Neutrophil (primary cell): ENCODE measurements around the gene RNF208.

ENCODE experiments used
- H3K27ac ChIP-seq: fragments of 200-600 bp; sonication (generic); 2 replicates; pipeline ENCODE4 v1.5.1; 2016; ENCODE audit warnings: mild to moderate bottlenecking, moderate library complexity
- H3K27me3 ChIP-seq: fragments of 200-600 bp; sonication (generic); 2 replicates; pipeline ENCODE4 v1.6.0; 2016; ENCODE audit warnings: mild to moderate bottlenecking
- H3K36me3 ChIP-seq: fragments of 200-600 bp; sonication (generic); 2 replicates; pipeline ENCODE4 v1.5.1; 2017
- H3K4me1 ChIP-seq, 2 experiments: fragments of 200-600 bp in 1 of 2; sonication (generic) in 1 of 2; 1 replicate in 1 of 2; 2 replicates in 1 of 2; pipeline versions ENCODE4 v1.5.1 to v1.6.1; 2013 to 2016; ENCODE audit warnings: low read depth in 1 of 2, low read length in 1 of 2, mild to moderate bottlenecking in 1 of 2, moderate library complexity in 1 of 2; ENCODE audit not compliant: control insufficient read depth in 1 of 2, insufficient read depth in 1 of 2
- H3K4me3 ChIP-seq, 2 experiments: fragments of 200-600 bp in 1 of 2; sonication (generic) in 1 of 2; 1 replicate in 1 of 2; 2 replicates in 1 of 2; pipeline ENCODE4 v1.5.1; 2013 to 2016; ENCODE audit warnings: low read depth in 1 of 2, low read length in 1 of 2, mild to moderate bottlenecking in 1 of 2, moderate library complexity in 1 of 2
- H3K9me3 ChIP-seq: fragments of 200-600 bp; sonication (generic); 2 replicates; pipeline ENCODE4 v1.5.1; 2016
- TF ChIP-seq, protein P1 (sequence below): fragments of 200-600 bp; sonication (generic); IDR thresholded peaks from 2 replicates; pipeline ENCODE4 v1.5.1; 2016; ENCODE audit warnings: antibody characterized with exemption

The RNF208 gene

DNA sequence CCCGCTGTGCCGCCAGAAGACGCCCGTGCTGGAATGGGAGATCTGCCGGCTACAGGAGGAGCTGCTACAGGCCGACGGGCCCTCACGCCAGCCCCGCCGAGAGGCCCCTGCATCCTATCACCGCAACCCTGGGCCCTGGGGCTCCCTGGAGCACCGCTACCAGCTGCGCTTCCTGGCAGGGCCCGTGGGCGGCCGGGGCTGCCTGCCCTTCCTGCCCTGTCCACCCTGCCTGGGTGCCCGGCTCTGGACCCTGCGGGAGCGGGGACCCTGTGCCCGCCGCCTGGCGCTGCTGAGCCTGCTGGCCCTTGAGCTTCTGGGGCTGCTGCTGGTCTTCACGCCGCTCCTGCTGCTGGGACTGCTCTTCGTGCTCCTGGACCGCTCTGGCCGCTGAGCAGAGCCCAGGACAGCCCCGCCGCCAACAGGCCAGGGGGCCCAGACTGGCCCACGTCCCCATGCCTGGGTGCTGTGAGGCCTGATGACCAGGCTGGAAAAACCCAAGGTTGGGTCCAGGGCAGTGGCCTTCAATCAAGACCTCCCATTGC is 3.8 kb downstream of the RNF208 start:
- no peaks in the 10 kb centered on the region for H3K9me3 ChIP-seq
- TF ChIP-seq, protein P1, sequence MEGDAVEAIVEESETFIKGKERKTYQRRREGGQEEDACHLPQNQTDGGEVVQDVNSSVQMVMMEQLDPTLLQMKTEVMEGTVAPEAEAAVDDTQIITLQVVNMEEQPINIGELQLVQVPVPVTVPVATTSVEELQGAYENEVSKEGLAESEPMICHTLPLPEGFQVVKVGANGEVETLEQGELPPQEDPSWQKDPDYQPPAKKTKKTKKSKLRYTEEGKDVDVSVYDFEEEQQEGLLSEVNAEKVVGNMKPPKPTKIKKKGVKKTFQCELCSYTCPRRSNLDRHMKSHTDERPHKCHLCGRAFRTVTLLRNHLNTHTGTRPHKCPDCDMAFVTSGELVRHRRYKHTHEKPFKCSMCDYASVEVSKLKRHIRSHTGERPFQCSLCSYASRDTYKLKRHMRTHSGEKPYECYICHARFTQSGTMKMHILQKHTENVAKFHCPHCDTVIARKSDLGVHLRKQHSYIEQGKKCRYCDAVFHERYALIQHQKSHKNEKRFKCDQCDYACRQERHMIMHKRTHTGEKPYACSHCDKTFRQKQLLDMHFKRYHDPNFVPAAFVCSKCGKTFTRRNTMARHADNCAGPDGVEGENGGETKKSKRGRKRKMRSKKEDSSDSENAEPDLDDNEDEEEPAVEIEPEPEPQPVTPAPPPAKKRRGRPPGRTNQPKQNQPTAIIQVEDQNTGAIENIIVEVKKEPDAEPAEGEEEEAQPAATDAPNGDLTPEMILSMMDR: no peak
- peaks cover 33% of the 10 kb centered on the region for H3K27me3 ChIP-seq
- no peak overlapping the region for H3K4me3 ChIP-seq
- H3K4me1 ChIP-seq: peaks cover 10 to 17% of the 10 kb centered on the region in 2 experiments
- H3K27ac ChIP-seq: no peak overlapping the region
- H3K36me3 ChIP-seq: peaks cover 52% of the 10 kb centered on the region

DNA sequence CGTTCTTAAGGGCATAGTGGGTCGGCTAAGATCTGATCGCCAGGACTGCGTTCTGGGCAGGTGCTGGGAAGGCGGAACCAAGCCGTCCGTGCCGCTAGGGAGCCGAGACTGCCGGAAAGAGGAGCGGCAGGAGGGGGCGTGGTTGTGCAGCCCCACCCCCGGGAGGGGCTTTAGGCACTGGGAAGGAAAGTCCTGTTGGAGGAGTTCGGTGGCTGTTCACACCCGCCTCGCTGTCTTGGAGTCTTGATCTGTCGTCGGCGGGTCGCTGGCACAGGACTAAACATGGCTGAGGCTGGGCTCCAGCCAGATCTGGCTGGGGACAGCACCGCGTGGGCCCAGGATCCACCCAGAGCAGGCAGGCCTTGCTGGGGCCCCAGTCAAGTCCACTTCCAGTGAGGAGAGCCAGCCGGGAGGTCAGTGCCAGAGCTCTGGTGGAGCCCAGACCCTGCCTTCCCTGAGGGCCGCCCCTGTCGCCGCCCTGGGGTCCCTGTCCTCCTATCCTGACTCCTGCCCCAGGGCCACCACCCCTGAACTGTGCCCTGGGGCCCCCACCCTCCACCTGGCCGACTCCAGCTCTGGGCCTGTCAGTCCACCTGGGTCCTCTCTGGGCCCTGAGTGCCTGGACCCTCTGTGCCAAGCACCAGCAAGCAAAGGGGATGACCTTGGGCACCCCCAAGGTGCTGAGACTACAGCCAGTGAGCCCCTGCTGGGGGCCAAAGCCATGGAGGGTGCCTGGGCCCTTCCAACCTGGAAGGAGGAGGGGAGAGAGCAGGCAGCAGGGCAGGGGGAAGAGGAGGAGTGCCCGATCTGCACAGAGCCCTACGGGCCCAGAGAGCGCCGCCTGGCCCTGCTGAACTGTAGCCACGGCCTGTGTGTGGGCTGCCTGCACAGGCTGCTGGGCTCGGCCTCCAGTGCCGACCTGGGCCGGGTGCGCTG is 4.5 kb downstream of the RNF208 start:
- TF ChIP-seq, protein P1: no peak
- H3K27me3 ChIP-seq: peaks cover 27% of the 10 kb centered on the region
- no peak overlapping the region for H3K27ac ChIP-seq
- peaks cover 60% of the 10 kb centered on the region for H3K36me3 ChIP-seq
- peaks cover 4 to 10% of the 10 kb centered on the region in 2 experiments for H3K4me1 ChIP-seq
- H3K9me3 ChIP-seq: no peaks in the 10 kb centered on the region
- H3K4me3 ChIP-seq: no peak overlapping the region

DNA sequence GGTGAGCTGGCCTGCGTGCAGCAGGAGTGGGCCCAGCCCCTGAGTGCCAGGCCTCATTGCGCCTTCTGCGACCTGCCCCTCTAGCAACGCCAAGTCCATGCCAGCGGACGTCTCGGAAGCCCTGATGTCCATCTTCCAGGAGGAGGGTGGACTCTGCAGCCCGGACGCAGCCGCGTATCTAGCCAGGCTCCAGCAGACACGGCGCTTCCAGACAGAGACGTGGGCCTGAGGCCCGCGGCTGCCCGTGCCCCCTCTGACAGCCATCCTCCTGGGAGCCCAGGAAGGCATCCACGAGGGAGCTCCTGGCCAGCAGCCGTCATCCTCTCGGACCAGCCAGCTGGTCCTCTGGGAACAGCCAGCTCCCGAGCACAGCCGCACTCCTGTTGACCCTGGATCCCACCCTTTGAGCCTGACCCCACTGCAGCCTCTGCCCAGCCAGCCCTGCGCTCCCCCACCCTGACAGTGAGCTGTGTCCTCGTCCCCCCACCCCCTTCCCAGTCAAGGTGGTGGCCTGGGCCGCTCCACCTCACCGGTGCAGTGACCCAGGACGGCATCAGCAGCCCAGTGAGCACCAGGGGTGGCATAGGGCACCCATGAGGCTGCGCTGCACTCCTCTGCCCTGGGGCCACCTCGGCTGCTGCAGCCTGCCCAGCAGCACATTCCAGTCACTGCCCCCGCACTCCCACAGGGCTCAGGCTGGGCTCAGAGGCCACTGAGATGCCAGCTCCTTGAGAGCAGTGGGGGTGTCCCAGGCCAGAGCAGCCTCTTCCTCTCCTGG is 5.7 kb downstream of the RNF208 start:
- Histone ChIP-seq H3K27ac (no peak overlapping the region), H3K27me3 (peaks cover 17% of the 10 kb centered on the region), H3K4me1 (peaks cover 0 to under 1% of the 10 kb centered on the region in 2 experiments), H3K4me3 (no peak overlapping the region), H3K36me3 (peaks cover 64% of the 10 kb centered on the region), H3K9me3 (no peaks in the 10 kb centered on the region)
- TF ChIP-seq, protein P1: no peak

DNA sequence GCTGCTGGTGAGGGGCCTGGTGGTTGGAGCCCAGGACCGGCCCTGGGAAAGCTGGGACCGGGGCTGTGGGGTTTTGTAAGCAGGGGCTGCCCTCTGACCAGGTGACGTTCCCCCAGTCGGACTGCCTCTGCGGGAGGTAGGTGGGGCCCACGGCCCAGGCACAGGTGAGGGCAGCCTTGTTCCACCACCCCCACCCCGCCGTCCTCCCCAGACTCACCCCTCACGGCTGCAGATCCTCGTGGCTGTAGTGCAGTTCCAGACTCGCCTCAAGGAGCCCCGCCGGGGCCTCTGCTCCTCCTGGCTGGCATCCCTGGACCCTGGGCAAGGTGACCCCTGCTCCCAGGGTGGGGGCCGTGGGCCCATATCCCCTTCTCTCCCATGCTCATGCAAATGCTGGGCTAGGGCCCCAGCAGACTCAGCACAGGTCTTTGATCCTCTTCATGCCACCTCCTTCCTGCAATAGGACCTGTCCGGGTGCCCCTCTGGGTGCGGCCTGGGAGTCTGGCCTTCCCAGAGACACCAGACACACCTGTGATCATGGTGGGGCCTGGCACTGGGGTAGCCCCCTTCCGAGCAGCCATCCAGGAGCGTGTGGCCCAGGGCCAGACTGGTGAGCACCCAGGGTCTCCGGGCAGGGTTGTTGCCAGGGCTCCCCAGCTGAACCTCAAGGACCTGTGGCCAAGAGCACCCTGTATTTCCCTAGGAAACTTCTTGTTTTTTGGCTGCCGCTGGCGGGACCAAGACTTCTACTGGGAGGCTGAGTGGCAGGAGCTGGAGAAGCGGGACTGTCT is 6.6 kb downstream of the RNF208 start:
- TF ChIP-seq, protein P1: no peak
- H3K36me3 ChIP-seq: peaks cover 64% of the 10 kb centered on the region
- H3K4me3 ChIP-seq: no peak overlapping the region

DNA sequence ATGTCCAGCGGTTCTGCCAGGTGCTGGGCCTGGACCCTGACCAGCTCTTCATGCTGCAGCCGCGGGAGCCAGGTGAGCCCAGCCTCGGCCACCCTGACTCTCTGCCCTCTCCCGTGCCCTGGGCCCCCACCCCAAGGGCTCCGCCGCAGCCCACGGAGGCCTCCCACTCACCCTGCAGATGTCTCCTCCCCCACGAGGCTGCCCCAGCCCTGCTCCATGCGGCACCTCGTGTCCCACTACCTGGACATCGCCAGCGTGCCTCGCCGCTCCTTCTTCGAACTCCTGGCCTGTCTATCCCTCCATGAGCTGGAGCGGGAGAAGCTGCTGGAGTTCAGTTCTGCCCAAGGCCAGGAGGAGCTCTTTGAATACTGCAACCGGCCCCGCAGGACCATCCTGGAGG is 7.4 kb downstream of the RNF208 start:
- H3K27me3 ChIP-seq: no peaks in the 10 kb centered on the region
- no peak overlapping the region for H3K27ac ChIP-seq
- TF ChIP-seq, protein P1: no peak
- H3K4me1 ChIP-seq: no peaks in the 10 kb centered on the region
- H3K4me3 ChIP-seq: no peak overlapping the region
- no peaks in the 10 kb centered on the region for H3K9me3 ChIP-seq
- peaks cover 64% of the 10 kb centered on the region for H3K36me3 ChIP-seq

More for the DNA sequence above, 6.6 kb downstream of the RNF208 start:
- H3K4me1 ChIP-seq: no peaks in the 10 kb centered on the region
- H3K9me3 ChIP-seq: no peaks in the 10 kb centered on the region
- peaks cover 7% of the 10 kb centered on the region for H3K27me3 ChIP-seq
- no peak overlapping the region for H3K27ac ChIP-seq
